Central memory CD8-positive, alpha-beta T cell (primary cell): ENCODE results near the gene GBGT1.

Source experiments
- ATAC-seq: fragments of 150-1000 bp; cut with Tn5 transposase; replicated peaks from 2 replicates; pipeline ENCODE4 v1.10.0; 2022; ENCODE audit warnings: mild to moderate bottlenecking, moderate FRiP score, moderate number of reproducible peaks; ENCODE audit not compliant: poor library complexity, severe bottlenecking; ENCODE audit errors: extremely low read depth
- DNase-seq, 2 donors: peaks; one replicate each; pipeline ENCODE4 v3.0.0; 2021; ENCODE audit warnings: low spot score in 2 of 2
- H3K27ac Mint-ChIP-seq: one replicate; pipeline ENCODE4 v1.8.0; 2022; ENCODE audit warnings: low read depth, mild to moderate bottlenecking, moderate library complexity, mixed read lengths
- H3K27me3 Mint-ChIP-seq: one replicate; pipeline ENCODE4 v1.8.0; 2022; ENCODE audit warnings: mixed read lengths
- H3K36me3 Mint-ChIP-seq: one replicate; pipeline ENCODE4 v1.8.0; 2022; ENCODE audit warnings: mild to moderate bottlenecking, moderate library complexity, mixed read lengths; ENCODE audit not compliant: insufficient read depth
- H3K4me1 Mint-ChIP-seq: one replicate; pipeline ENCODE4 v1.8.0; 2022; ENCODE audit warnings: mixed read lengths
- H3K4me3 Mint-ChIP-seq: one replicate; pipeline ENCODE4 v1.8.0; 2022; ENCODE audit warnings: mild to moderate bottlenecking, moderate library complexity, mixed read lengths
- H3K9me3 Mint-ChIP-seq: one replicate; pipeline ENCODE4 v1.8.0; 2022; ENCODE audit warnings: mixed read lengths

The GBGT1 gene

DNA sequence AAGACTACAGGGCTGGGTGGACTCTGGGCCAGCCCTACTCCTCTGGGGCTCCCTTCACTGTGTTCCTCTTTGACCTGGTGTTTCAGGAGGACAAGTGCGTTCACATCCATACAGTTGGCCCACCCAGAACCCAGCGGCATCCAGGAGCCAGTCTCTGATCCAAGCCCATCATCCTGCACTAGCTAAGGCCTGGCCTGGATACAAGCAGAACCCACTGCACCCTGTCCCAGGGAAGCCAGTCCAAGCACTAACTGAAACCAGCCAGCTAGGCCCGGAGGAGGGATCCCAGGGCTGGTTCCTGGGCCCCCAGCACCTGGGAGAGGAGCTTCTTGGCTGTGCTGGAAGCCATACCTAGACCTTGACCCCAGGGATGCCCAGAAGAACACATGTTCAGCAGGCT is 4.1 kb upstream of the GBGT1 start:
- no peaks in the 10 kb centered on the region for H3K9me3 Mint-ChIP-seq
- DNase-seq, result no peak
- H3K4me3 Mint-ChIP-seq, result no peak overlapping the region
- ATAC-seq, result no peak
- H3K27ac Mint-ChIP-seq, result no peak overlapping the region
- no peaks in the 10 kb centered on the region for H3K4me1 Mint-ChIP-seq
- no peaks in the 10 kb centered on the region for H3K36me3 Mint-ChIP-seq
- H3K27me3 Mint-ChIP-seq, result peaks cover 20% of the 10 kb centered on the region

DNA sequence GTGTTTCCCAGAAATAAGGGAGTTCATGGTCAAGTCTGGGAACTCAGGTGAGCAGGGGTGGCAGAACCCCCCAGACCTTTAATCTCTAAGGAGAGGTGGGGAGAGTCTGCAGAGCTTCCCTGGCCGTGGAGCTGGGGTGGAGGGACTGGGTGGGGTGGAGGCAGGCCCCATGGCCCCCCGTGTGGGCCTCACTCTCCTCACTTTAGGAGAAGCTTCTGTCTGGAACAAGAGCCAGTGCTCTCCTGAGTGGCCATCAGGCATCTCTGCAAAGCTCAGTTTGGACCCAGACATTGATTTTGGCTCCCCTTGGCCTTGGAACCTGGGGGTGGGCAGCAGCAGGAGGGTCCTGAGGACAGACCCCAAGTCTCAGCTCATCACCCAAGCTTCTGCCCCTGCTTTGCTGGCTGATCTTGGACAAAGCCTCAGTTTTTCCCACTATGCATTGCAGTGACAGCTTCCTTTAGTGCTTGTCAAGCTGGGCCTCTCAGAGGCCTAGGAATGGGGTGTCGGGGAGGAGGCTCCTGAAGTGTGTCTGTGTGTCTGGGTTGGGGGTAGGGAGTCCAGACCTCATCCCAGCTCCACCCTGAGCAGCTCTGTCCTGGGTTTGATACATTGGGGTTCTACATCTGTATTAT is 3.5 kb upstream of the GBGT1 start:
- peaks cover 16% of the 10 kb centered on the region for H3K27me3 Mint-ChIP-seq

DNA sequence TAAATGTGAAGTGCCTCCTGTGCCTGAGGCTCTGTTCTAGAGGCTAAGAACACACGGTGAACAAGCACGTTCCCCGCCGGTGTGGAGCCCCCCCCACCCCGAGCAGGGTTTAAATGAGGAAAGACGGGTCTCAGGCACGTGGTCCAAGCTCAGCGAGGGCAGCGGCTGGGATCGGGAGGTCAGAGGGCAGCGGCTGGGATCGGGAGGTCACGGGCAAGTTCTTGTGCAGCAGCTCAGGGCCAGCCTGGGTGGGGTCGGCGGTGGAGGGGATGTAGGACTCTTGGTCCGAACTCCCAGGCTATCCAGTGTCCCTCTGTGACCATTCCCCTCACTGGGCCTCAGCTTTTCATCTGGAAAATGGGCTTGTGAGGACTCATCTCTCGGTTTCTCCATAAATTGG is 2.7 kb upstream of the GBGT1 start:
- no peak for DNase-seq
- no peaks in the 10 kb centered on the region for H3K4me1 Mint-ChIP-seq
- no peaks in the 10 kb centered on the region for H3K36me3 Mint-ChIP-seq
- H3K9me3 Mint-ChIP-seq, result no peaks in the 10 kb centered on the region
- H3K27me3 Mint-ChIP-seq, result peaks cover 8% of the 10 kb centered on the region
- no peak for ATAC-seq
- H3K27ac Mint-ChIP-seq, result no peak overlapping the region
- no peak overlapping the region for H3K4me3 Mint-ChIP-seq

More for the DNA sequence above, 3.5 kb upstream of the GBGT1 start:
- Mint-ChIP-seq H3K36me3 (no peaks in the 10 kb centered on the region), H3K4me3 (no peak overlapping the region), H3K27ac (no peak overlapping the region), H3K9me3 (no peaks in the 10 kb centered on the region), H3K4me1 (no peaks in the 10 kb centered on the region)
- no peak for DNase-seq
- ATAC-seq, result no peak

DNA sequence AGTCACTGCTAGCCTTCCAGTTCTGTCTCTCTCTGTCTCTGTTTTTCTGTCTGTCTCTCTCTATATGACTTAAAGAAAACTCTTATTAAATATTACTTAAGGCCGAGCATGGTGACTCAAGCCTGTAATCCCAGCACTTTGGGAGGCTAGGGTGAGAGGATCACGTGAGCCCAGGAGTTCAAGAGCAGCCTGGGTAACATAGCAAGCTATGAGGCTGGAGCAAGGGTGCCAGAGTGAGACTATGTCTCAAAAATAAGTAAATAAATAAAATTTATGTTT is 1.7 kb upstream of the GBGT1 start:
- Mint-ChIP-seq H3K27ac (no peak overlapping the region), H3K4me1 (no peaks in the 10 kb centered on the region), H3K9me3 (no peaks in the 10 kb centered on the region), H3K27me3 (no peaks in the 10 kb centered on the region), H3K4me3 (peak overlapping the region; percentile 5), H3K36me3 (no peaks in the 10 kb centered on the region)
- DNase-seq (no peak), ATAC-seq (no peak)

DNA sequence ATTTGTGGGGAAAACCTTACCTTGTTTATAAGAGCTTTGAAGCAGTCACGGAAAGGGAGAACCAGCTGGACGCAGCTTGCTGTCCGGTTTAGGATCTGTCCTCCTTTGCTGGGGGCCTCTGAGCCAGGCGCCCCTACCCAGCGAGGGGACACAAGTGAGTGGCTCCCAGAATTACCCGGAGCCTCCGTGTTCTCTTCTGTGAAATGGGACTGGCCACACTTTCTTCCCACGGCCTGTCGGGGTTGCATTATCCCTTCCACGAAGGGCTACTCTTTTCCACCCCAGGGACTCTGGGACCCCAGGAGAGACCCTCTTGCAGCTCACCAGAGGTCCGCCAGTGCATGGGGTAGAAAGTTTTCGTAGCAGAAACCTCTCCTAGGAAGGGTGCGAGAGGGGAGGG is 477 bp upstream of the GBGT1 start:
- Mint-ChIP-seq H3K27me3 (no peaks in the 10 kb centered on the region), H3K9me3 (no peaks in the 10 kb centered on the region), H3K4me3 (peak overlapping the region; percentile 71), H3K27ac (no peak overlapping the region), H3K36me3 (no peaks in the 10 kb centered on the region), H3K4me1 (no peaks in the 10 kb centered on the region)
- DNase-seq (no peak), ATAC-seq (no peak)

DNA sequence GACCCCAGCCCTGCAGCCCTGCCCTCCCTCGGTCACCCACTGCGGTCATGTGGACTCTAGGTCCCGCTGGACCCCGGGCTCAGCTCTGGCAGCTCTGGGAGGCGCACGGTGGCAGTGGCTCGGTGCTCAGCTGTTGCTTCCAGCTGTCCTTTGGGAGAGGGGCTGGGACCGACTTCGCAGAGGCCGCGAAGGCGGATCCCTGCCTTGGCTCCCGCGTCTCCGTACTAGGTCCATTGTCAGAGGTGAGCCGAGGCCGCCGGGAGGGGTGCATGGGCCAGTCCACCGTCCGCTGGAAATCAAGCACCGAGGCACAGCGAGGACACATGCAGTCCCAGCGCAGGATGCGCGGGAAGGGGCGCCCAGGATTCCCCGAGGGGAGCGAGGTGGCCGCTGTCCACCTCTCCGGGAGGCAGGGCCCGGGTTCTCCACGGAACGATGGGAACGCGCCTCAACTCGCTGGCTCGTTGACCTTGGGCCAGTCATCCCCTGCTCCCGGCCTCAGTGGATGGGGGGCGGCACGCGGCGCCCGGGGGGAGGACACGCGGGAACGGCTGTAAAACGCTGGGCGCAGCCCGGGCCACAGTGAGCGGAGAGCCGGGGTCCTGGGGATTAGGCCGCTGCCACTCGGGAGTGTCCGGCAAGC is 732 bp downstream of the GBGT1 start:
- H3K36me3 Mint-ChIP-seq, result no peaks in the 10 kb centered on the region
- DNase-seq (no peak), ATAC-seq (no peak)
- no peaks in the 10 kb centered on the region for H3K9me3 Mint-ChIP-seq
- H3K27me3 Mint-ChIP-seq, result no peaks in the 10 kb centered on the region
- H3K27ac Mint-ChIP-seq, result no peak overlapping the region
- peak overlapping the region; percentile 57 for H3K4me3 Mint-ChIP-seq
- no peaks in the 10 kb centered on the region for H3K4me1 Mint-ChIP-seq

DNA sequence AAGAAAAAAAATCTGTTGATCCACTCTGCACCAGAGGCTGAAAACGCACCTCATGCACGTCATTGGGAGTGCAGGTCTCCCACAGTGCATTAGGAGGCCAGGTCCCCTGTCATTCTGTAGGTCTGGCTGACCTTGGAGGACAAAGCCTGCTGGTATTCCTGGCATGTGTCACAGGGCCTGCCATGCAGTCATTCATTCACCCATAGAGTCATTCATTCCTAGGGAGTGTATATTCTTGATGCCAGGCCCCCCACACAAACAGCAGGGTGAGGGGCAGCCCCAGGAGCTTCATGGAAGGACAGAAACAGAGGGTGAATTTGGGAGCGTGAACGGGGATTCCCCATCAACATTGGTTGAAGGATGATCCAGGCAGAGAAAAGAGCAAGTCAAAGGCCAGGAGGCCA is 2.2 kb downstream of the GBGT1 start:
- Mint-ChIP-seq H3K36me3 (no peaks in the 10 kb centered on the region), H3K4me3 (peak overlapping the region; percentile 12), H3K27me3 (no peaks in the 10 kb centered on the region), H3K27ac (no peak overlapping the region), H3K4me1 (no peaks in the 10 kb centered on the region), H3K9me3 (no peaks in the 10 kb centered on the region)
- no peak for DNase-seq
- ATAC-seq, result no peak

DNA sequence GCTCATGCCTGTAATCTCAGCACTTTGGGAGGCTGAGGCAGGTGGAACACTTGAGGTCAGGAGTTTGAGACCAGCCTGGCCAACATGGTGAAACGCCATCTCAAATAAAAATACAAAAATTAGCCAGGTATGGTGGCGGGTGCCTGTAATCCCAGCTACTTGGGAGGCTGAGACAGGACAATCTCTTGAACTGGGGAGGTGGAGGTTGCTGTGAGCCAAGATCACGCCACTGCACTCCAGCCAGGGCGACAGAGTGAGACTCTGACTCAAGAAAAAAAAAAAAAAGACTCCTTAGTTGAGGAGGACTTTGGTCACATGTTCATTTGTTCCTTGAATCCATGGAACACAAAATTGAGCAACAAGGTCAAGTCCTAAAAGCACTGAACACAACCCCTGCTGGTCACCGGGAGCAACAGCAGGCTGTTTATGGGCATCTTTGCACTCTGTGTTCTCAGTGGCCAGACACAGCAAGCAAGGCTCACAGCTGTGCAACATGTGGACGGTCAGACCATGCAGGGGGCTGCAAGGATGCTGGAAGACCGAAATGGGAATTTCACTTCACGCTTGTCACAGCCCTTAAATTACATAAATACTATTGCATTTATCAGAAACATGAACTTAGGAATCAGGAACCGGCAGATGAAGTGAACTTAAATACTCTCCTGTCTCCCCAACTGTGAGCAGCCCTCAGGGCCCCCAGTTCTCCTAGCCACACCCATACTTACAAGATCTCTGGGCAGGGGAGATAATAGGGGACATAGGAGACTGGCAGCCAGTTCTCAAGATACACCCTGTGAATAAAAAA is 2.8 kb downstream of the GBGT1 start:
- H3K4me1 Mint-ChIP-seq, result no peaks in the 10 kb centered on the region
- DNase-seq (no peak), ATAC-seq (no peak)
- no peak overlapping the region for H3K27ac Mint-ChIP-seq
- H3K9me3 Mint-ChIP-seq, result no peaks in the 10 kb centered on the region
- no peaks in the 10 kb centered on the region for H3K27me3 Mint-ChIP-seq
- H3K4me3 Mint-ChIP-seq, result no peak overlapping the region
- H3K36me3 Mint-ChIP-seq, result no peaks in the 10 kb centered on the region

DNA sequence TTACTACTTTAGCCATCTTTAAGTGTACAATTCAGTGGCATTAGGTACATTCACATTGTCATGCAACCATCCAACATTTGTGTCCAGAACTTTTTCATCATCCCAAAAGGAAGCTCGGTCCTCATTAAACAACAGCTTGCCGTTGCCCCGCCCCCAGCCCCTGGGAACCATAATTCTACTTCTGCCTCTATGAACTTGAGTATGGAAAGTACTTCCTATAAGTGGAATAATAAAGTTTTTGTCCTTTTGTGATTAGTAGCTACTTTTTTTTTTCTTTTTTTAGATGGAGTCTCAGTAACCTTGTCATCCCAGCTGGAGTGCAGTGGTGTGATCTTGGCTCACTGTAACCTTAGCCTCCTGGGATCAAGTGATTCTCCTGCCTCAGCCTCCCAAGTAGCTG is 5.0 kb downstream of the GBGT1 start:
- no peak for ATAC-seq
- H3K9me3 Mint-ChIP-seq, result no peaks in the 10 kb centered on the region
- no peaks in the 10 kb centered on the region for H3K27me3 Mint-ChIP-seq
- H3K4me1 Mint-ChIP-seq, result no peaks in the 10 kb centered on the region
- DNase-seq, result no peak
- no peak overlapping the region for H3K4me3 Mint-ChIP-seq
- H3K27ac Mint-ChIP-seq, result no peak overlapping the region
- peaks cover 3% of the 10 kb centered on the region for H3K36me3 Mint-ChIP-seq

DNA sequence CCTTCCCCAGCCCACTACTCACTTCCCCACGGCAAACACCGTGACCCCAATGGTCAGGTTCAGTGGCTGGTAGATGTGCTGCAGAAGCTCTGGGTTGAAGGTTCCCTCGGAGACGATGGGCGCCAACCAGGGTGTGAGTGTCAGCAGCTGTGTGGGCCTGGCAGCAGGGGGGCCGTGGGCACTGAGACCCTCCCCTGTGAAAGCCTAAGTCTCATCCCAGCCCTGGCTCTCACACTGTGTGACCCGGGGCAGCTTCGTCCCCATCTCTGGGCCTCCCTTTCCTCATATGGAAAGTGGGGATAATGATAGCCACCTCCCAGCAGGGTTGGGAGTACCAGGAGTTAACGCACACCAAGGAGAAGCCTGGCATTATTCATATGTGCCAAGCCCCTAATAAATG is 8.6 kb downstream of the GBGT1 start:
- H3K9me3 Mint-ChIP-seq, result no peaks in the 10 kb centered on the region
- no peaks in the 10 kb centered on the region for H3K4me1 Mint-ChIP-seq
- ATAC-seq (no peak), DNase-seq (no peak)
- no peak overlapping the region for H3K4me3 Mint-ChIP-seq
- no peaks in the 10 kb centered on the region for H3K27me3 Mint-ChIP-seq
- peaks cover 3% of the 10 kb centered on the region for H3K36me3 Mint-ChIP-seq
- no peak overlapping the region for H3K27ac Mint-ChIP-seq

DNA sequence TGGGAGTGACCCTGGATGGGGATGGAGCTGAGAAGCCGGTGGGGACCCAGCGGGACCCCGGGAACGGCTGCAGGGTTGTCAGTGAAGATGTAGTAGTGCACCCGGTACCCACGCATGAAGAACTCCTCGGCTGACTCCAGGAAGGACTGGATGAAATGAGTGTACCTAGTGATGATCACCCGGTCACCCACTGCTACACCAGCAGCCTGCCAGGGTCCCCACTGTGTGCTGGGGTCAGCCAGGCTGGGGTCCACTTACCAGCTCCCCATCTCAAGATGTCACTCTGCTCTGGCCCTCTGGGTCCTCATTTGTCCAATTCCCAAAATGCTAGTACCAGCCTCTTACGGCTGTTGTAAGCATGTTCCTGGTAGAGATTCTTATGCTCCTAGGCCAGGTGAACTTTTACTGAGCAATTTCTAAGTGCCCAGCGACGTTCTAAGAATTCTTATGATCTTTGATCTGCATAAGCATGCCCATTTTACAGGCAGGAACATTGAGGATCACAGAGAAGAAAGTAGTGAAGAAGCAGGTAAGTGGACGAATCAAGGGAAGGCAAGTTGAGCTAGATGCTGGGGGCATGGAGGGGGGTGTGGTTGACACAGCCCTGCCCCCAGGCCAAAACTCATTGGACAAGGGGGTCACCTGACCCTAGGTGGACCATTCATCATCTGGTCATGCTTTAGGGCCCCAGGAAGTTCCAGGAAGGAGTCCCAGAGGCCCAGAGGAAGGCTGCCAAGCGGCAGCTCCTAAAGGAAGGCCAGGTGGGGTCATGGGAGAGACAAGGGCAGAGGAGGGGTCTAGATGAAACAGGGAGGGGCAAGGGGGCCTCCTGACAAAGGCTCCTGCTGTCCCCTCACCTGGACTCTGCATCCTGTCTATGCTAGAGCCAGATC is 9.4 kb downstream of the GBGT1 start:
- Mint-ChIP-seq H3K4me1 (no peaks in the 10 kb centered on the region), H3K9me3 (no peaks in the 10 kb centered on the region), H3K4me3 (no peak overlapping the region), H3K36me3 (peaks cover 4% of the 10 kb centered on the region), H3K27ac (no peak overlapping the region), H3K27me3 (no peaks in the 10 kb centered on the region)
- DNase-seq (no peak), ATAC-seq (no peak)

DNA sequence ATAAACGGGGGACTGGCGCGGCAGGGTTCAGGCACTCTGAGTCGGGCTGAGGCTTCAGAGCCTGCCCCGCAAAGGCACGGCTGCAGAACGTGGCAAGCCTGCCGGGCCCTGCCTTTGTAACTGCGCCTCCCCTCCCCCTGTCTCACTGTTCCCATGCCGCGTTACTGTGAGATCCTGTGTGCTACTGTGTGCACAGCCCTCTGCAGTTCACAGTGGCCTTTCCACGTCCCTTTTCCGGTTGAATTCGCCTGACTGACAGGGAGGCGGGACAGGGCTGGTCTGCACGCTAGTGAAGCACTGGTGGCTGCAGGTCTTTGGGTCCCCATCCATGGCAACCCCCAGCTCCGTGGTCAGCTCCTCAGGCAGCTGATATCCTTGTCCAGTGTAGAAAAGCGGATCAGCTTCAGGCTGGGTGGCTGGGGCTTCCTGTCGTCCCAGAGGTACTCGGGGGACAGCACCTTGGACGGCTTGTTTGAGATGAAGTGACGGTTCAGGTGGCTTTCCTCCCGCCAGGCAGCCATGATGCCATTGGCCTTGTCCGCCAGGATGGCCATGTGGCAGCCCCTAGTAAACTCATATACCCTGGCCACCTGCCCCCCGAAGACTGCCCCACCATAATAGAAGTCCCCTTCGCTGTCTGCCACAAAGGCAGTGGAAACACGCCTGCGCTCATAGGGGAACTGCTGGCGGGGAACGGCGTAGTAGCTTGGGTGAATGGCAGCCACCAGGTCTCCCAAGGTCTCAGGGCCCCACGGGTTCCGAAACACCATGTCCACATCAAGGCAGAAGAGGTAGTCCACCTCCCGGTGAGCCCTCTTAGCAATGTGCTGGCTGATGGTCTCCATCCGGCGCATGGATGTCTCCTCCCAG is 10.3 kb downstream of the GBGT1 start:
- Mint-ChIP-seq H3K27me3 (no peaks in the 10 kb centered on the region), H3K4me3 (no peak overlapping the region), H3K36me3 (peaks cover 8% of the 10 kb centered on the region), H3K27ac (no peak overlapping the region), H3K4me1 (peaks cover 2% of the 10 kb centered on the region), H3K9me3 (no peaks in the 10 kb centered on the region)
- ATAC-seq, result no peak
- DNase-seq, result no peak
